Activated T-cell treated with anti-CD3 and anti-CD28 coated beads, Interleukin-2, amount 50 U/mL, for 4 hours (primary cell): ENCODE data around the gene ZMYND12. TPM values are rescaled to one million over a fixed set of nuclear protein-coding genes. Genes with fewer than 3 reads are reported as not detected.

Source experiments
- ATAC-seq, 2 donors: fragments of 200-7000 bp; cut with Tn5 transposase; one replicate each; pipeline ENCODE4 v1.10.0; 2021
- DNase-seq: peaks from one replicate; pipeline ENCODE4 v3.0.0-alpha.2; 2020
- H3K27me3 Mint-ChIP-seq: one replicate; pipeline ENCODE4 v1.8.0; 2021; ENCODE audit warnings: low read depth, mixed read lengths
- H3K36me3 Mint-ChIP-seq: one replicate; pipeline ENCODE4 v1.8.0; 2022; ENCODE audit warnings: mixed read lengths; ENCODE audit not compliant: insufficient read depth
- H3K4me1 Mint-ChIP-seq: one replicate; pipeline ENCODE4 v1.8.0; 2021; ENCODE audit warnings: low read depth, mixed read lengths
- H3K4me3 Mint-ChIP-seq: one replicate; pipeline ENCODE4 v1.8.0; 2021; ENCODE audit warnings: mild to moderate bottlenecking, moderate library complexity, mixed read lengths
- H3K9me3 Mint-ChIP-seq: one replicate; pipeline ENCODE4 v1.8.0; 2021; ENCODE audit warnings: mixed read lengths
- total RNA-seq, 3 donors: library from RNA; stranded (reverse); gene quantifications; one replicate each; pipeline ENCODE4 v1.2.1, GENCODE V29; 2021

Gene ZMYND12
- total RNA-seq, 3 donors from 2014 or later, result 0.11 to 0.28 TPM; not detected in 1

GRCh38 chr1:42429603-42430002 is 26.2 kb downstream of the ZMYND12 start:
- no peak for ATAC-seq
- H3K9me3 Mint-ChIP-seq, result no peaks in the 10 kb centered on the region
- H3K27me3 Mint-ChIP-seq, result peaks cover 8% of the 10 kb centered on the region
- DNase-seq, result no peak
- no peaks in the 10 kb centered on the region for H3K36me3 Mint-ChIP-seq
- H3K4me3 Mint-ChIP-seq, result no peak overlapping the region
- no peaks in the 10 kb centered on the region for H3K4me1 Mint-ChIP-seq

GRCh38 chr1:42427240-42427639 is 28.6 kb downstream of the ZMYND12 start:
- ATAC-seq, result no peak
- no peaks in the 10 kb centered on the region for H3K9me3 Mint-ChIP-seq
- no peaks in the 10 kb centered on the region for H3K4me1 Mint-ChIP-seq
- H3K36me3 Mint-ChIP-seq, result no peaks in the 10 kb centered on the region
- H3K27me3 Mint-ChIP-seq, result peaks cover 8% of the 10 kb centered on the region
- no peak overlapping the region for H3K4me3 Mint-ChIP-seq
- no peak for DNase-seq

GRCh38 chr1:42424201-42424600 is 31.6 kb downstream of the ZMYND12 start:
- no peaks in the 10 kb centered on the region for H3K9me3 Mint-ChIP-seq
- no peak overlapping the region for H3K4me3 Mint-ChIP-seq
- no peak for ATAC-seq

GRCh38 chr1:42423681-42424080 is 32.1 kb downstream of the ZMYND12 start:
- Mint-ChIP-seq H3K27me3 (peaks cover 11% of the 10 kb centered on the region), H3K4me3 (no peak overlapping the region), H3K4me1 (no peaks in the 10 kb centered on the region), H3K9me3 (no peaks in the 10 kb centered on the region), H3K36me3 (no peaks in the 10 kb centered on the region)
- DNase-seq (no peak), ATAC-seq (no peak)

More at GRCh38 chr1:42424201-42424600, 31.6 kb downstream of the ZMYND12 start:
- Mint-ChIP-seq H3K36me3 (no peaks in the 10 kb centered on the region), H3K27me3 (peaks cover 11% of the 10 kb centered on the region), H3K4me1 (no peaks in the 10 kb centered on the region)
- no peak for DNase-seq

- ATAC-seq, result no peak
- H3K36me3 Mint-ChIP-seq, result no peaks in the 10 kb centered on the region
- H3K9me3 Mint-ChIP-seq, result no peaks in the 10 kb centered on the region
- H3K4me3 Mint-ChIP-seq, result no peak overlapping the region
- DNase-seq, result no peak
- H3K27me3 Mint-ChIP-seq, result peaks cover 11% of the 10 kb centered on the region
- no peaks in the 10 kb centered on the region for H3K4me1 Mint-ChIP-seq
Measured at GRCh38 chr1:42422737-42423136, 33.1 kb downstream of the ZMYND12 start.

- H3K4me3 Mint-ChIP-seq, result no peak overlapping the region
- ATAC-seq, result no peak
- H3K9me3 Mint-ChIP-seq, result no peaks in the 10 kb centered on the region
- no peaks in the 10 kb centered on the region for H3K36me3 Mint-ChIP-seq
- H3K4me1 Mint-ChIP-seq, result no peaks in the 10 kb centered on the region
- H3K27me3 Mint-ChIP-seq, result peaks cover 11% of the 10 kb centered on the region
- DNase-seq, result no peak
Measured at GRCh38 chr1:42420911-42421585, 34.8 kb downstream of the ZMYND12 start.

- ATAC-seq (no peak), DNase-seq (no peak)
- Mint-ChIP-seq H3K9me3 (no peaks in the 10 kb centered on the region), H3K27me3 (peaks cover 8% of the 10 kb centered on the region), H3K4me1 (no peaks in the 10 kb centered on the region), H3K36me3 (no peaks in the 10 kb centered on the region), H3K4me3 (no peak overlapping the region)
Measured at GRCh38 chr1:42420121-42420520, 35.7 kb downstream of the ZMYND12 start.

- H3K4me1 Mint-ChIP-seq, result no peaks in the 10 kb centered on the region
- H3K27me3 Mint-ChIP-seq, result peaks cover 4% of the 10 kb centered on the region
- no peaks in the 10 kb centered on the region for H3K36me3 Mint-ChIP-seq
- DNase-seq, result no peak
- ATAC-seq, result no peak
- H3K4me3 Mint-ChIP-seq, result no peak overlapping the region
- H3K9me3 Mint-ChIP-seq, result no peaks in the 10 kb centered on the region
Measured at GRCh38 chr1:42419126-42419821, 36.5 kb downstream of the ZMYND12 start.

- Mint-ChIP-seq H3K36me3 (no peaks in the 10 kb centered on the region), H3K27me3 (peaks cover 4% of the 10 kb centered on the region), H3K4me3 (no peak overlapping the region), H3K4me1 (no peaks in the 10 kb centered on the region), H3K9me3 (no peaks in the 10 kb centered on the region)
- no peak for ATAC-seq
- DNase-seq, result no peak
Measured at GRCh38 chr1:42418516-42418915, 37.3 kb downstream of the ZMYND12 start.

- Mint-ChIP-seq H3K36me3 (no peaks in the 10 kb centered on the region), H3K9me3 (no peaks in the 10 kb centered on the region), H3K27me3 (peaks cover 4% of the 10 kb centered on the region), H3K4me1 (no peaks in the 10 kb centered on the region), H3K4me3 (no peak overlapping the region)
- DNase-seq (no peak), ATAC-seq (no peak)
Measured at GRCh38 chr1:42417166-42417565, 38.7 kb downstream of the ZMYND12 start.

- Mint-ChIP-seq H3K27me3 (peaks cover 1% of the 10 kb centered on the region), H3K4me3 (no peak overlapping the region), H3K4me1 (no peaks in the 10 kb centered on the region)
Measured at GRCh38 chr1:42414551-42415496, 41.0 kb downstream of the ZMYND12 start.

GRCh38 chr1:42403880-42404400 is 51.9 kb downstream of the ZMYND12 start:
- H3K4me3 Mint-ChIP-seq, result no peak overlapping the region
- ATAC-seq, result no peak
- no peaks in the 10 kb centered on the region for H3K9me3 Mint-ChIP-seq
- H3K4me1 Mint-ChIP-seq, result no peaks in the 10 kb centered on the region
- no peaks in the 10 kb centered on the region for H3K36me3 Mint-ChIP-seq
- DNase-seq, result no peak
- peaks cover 10% of the 10 kb centered on the region for H3K27me3 Mint-ChIP-seq

More at GRCh38 chr1:42414551-42415496, 41.0 kb downstream of the ZMYND12 start:
- ATAC-seq (no peak), DNase-seq (no peak)
- Mint-ChIP-seq H3K9me3 (no peaks in the 10 kb centered on the region), H3K36me3 (no peaks in the 10 kb centered on the region)

GRCh38 chr1:42399315-42400100 is 56.3 kb downstream of the ZMYND12 start:
- Mint-ChIP-seq H3K27me3 (no peaks in the 10 kb centered on the region), H3K4me3 (no peak overlapping the region)
- no peak for ATAC-seq

More at GRCh38 chr1:42399315-42400100, 56.3 kb downstream of the ZMYND12 start:
- DNase-seq, result no peak
- no peaks in the 10 kb centered on the region for H3K36me3 Mint-ChIP-seq
- no peaks in the 10 kb centered on the region for H3K4me1 Mint-ChIP-seq
- no peaks in the 10 kb centered on the region for H3K9me3 Mint-ChIP-seq
